Effector memory CD4-positive, alpha-beta T cell (primary cell): ENCODE data around the gene CHCHD3.

Source experiments
- DNase-seq, 3 donors: peaks; one replicate each; pipeline ENCODE4 v3.0.0-alpha.2; 2020
- H3K27ac ChIP-seq: 2 replicates; pipeline ENCODE4 v1.7.0; 2013; ENCODE audit warnings: mild to moderate bottlenecking, low read length, moderate library complexity; ENCODE audit not compliant: insufficient read depth, poor library complexity, severe bottlenecking
- H3K27me3 ChIP-seq: replicated peaks from 2 replicates; pipeline ENCODE4 v1.7.0; 2013; ENCODE audit warnings: mild to moderate bottlenecking, low read length; ENCODE audit not compliant: insufficient read depth, control insufficient read depth, poor library complexity, severe bottlenecking
- H3K36me3 ChIP-seq: 2 replicates; pipeline ENCODE4 v1.7.0; 2013; ENCODE audit warnings: mild to moderate bottlenecking, low read length, moderate library complexity; ENCODE audit not compliant: control insufficient read depth, insufficient read depth
- H3K4me1 ChIP-seq: 2 replicates; pipeline ENCODE4 v1.7.0; 2013; ENCODE audit warnings: low read length, mild to moderate bottlenecking; ENCODE audit not compliant: control insufficient read depth, insufficient read depth, poor library complexity, severe bottlenecking
- H3K4me3 ChIP-seq: 2 replicates; pipeline ENCODE4 v1.7.0; 2013; ENCODE audit warnings: low read length, low read depth, mild to moderate bottlenecking; ENCODE audit not compliant: insufficient read depth, poor library complexity, severe bottlenecking
- H3K9me3 ChIP-seq: 2 replicates; pipeline ENCODE4 v1.7.0; 2013; ENCODE audit warnings: mild to moderate bottlenecking, low read length, moderate library complexity; ENCODE audit not compliant: control insufficient read depth

CHCHD3 gene

DNA sequence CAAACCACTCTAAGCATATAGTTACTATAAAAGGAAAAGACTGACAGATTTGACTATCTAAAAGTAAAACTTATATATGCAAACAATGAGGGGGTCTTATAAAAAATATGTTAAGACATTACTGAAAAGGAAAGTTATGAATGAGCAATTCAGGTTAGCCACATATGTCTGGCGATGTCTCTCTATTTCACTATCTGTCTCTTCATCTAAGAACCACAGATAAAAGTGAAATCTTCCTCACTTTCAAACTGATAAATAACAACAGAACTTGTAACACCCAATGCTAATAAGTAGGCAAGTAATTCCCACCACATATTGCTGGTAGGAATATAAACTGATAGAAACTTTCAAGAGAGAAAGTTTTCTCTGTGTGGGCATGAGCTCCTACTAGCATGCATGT lies 138.2 kb downstream of the CHCHD3 start:
- Histone ChIP-seq H3K27ac (no peak overlapping the region), H3K27me3 (no peaks in the 10 kb centered on the region), H3K36me3 (no peaks in the 10 kb centered on the region), H3K4me1 (no peaks in the 10 kb centered on the region), H3K9me3 (no peaks in the 10 kb centered on the region), H3K4me3 (no peak overlapping the region)
- DNase-seq = no peak

DNA sequence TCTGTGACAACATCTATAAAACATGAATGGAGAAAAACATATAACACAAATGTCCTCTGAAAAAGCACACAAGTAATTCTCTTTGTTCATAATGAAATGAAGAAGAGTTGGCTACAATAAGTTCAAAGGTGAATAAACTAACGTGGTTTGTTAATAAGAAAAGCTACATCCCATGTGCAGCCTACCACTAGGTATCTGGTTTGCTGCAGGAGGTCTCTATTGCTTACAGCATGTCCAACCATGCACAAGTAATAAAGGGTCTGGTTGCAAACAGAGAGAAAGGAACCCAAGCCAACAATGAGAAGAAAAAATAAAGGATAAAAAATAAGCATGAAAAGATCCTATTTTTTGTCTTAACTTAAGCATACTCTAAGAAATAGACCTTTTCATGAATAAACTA lies 139.2 kb downstream of the CHCHD3 start:
- H3K4me3 ChIP-seq = no peak overlapping the region
- H3K9me3 ChIP-seq = no peaks in the 10 kb centered on the region
- no peak for DNase-seq

DNA sequence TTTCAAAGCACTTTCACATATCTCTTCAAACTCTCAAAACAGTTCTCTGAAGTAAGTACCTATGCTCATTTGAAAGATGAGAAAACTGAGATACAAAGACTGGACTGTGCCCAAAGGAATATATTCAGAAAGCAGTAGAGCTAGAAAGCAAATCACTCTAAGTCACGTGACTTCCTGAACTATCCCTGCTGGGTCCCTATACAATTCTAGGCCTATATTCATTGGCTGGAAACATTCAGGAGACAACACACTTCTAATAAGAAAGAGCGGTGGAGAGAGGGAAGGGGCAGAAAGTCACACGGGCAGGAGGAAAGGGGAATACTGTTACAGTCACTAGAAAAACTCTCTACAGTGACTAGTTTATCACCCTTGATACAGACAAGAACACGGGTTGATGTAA lies 140.0 kb downstream of the CHCHD3 start:
- H3K36me3 ChIP-seq = no peaks in the 10 kb centered on the region
- no peaks in the 10 kb centered on the region for H3K4me1 ChIP-seq
- no peaks in the 10 kb centered on the region for H3K27me3 ChIP-seq
- no peak overlapping the region for H3K27ac ChIP-seq
- no peak overlapping the region for H3K4me3 ChIP-seq
- no peak for DNase-seq
- H3K9me3 ChIP-seq = no peaks in the 10 kb centered on the region

More for the DNA sequence above, 139.2 kb downstream of the CHCHD3 start:
- H3K4me1 ChIP-seq = no peaks in the 10 kb centered on the region
- H3K27ac ChIP-seq = no peak overlapping the region
- H3K27me3 ChIP-seq = no peaks in the 10 kb centered on the region
- H3K36me3 ChIP-seq = no peaks in the 10 kb centered on the region

DNA sequence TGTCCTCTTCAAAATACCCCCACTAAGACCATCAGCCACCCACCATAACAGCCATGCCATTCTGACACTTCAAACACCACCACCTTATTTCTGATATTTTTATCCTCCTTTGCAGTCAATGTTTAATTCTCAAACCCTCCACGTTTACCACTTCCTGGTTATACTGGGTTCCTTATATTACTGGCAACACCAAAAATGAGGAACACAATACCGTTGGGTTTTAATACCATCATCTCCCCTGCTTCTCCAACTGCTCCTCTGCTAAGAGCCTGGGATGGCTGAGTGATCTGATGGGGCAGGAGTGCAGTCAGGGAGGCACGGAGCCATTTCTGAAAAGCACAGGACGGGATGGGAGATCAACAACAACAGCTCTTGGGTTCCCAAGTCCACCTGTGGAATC lies 140.5 kb downstream of the CHCHD3 start:
- Histone ChIP-seq H3K4me3 (no peak overlapping the region), H3K27me3 (no peaks in the 10 kb centered on the region), H3K36me3 (no peaks in the 10 kb centered on the region), H3K9me3 (no peaks in the 10 kb centered on the region), H3K27ac (no peak overlapping the region), H3K4me1 (no peaks in the 10 kb centered on the region)
- DNase-seq = no peak

DNA sequence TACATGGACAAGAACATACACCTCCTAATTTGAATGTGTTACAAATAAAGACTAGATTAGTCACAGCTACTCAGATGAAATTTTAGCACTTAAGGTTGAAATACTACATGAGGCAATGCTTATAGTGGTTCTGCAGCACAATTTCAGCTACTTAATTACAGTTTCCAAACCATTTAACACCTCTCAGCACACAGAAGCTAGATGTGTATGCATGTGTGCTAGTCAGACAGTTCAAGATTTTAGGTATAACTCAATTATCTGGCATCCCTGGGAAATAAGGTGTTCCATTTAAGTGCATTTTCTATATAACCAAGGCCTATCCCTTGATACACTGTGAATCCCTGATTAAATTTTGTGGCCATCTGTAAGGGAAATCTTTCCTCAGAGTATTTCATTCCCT lies 141.8 kb downstream of the CHCHD3 start:
- no peak for DNase-seq
- Histone ChIP-seq H3K36me3 (no peaks in the 10 kb centered on the region), H3K9me3 (no peaks in the 10 kb centered on the region), H3K4me3 (no peak overlapping the region), H3K27ac (no peak overlapping the region), H3K4me1 (no peaks in the 10 kb centered on the region), H3K27me3 (no peaks in the 10 kb centered on the region)

DNA sequence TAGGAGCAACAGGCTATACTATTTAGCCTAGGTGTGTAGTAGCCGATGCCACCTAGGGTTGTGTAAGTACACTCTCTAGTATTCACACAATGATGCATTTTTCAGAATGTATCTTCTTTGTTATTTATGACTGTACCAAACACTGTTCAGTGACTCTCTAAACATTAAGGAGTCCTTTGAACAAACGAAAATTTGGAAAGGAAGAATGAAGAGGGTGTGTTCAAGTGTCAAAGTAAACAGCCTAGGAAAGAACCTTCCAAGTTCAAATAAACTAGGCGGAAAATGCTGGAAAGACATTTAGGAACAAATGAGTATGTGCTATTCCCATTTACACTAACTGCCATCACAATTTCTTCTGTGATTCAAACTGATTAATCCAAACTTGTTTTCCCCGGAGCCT lies 142.4 kb downstream of the CHCHD3 start:
- DNase-seq = no peak
- no peak overlapping the region for H3K4me3 ChIP-seq
- no peaks in the 10 kb centered on the region for H3K9me3 ChIP-seq
- H3K36me3 ChIP-seq = no peaks in the 10 kb centered on the region
- H3K27ac ChIP-seq = no peak overlapping the region
- H3K27me3 ChIP-seq = no peaks in the 10 kb centered on the region
- H3K4me1 ChIP-seq = no peaks in the 10 kb centered on the region

DNA sequence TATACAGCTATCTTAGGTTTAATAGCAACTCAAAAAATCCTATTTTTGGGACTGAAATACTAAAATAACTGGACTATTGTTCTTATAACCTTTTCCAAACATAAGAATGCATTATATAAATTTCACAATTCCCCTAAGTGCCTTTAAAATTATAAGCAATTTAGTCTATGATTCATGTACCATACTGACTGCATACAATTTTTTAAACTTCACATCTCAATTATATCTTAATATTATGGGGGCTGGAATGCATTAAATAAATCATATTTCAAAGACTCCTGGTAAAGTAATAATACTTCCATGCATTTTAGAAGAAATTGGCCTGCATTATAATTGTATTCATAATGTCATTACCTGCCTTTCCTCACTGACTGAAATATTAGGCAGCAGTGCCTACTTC lies 144.6 kb downstream of the CHCHD3 start:
- Histone ChIP-seq H3K27me3 (no peaks in the 10 kb centered on the region), H3K4me3 (no peak overlapping the region), H3K9me3 (no peaks in the 10 kb centered on the region), H3K27ac (no peak overlapping the region), H3K4me1 (no peaks in the 10 kb centered on the region), H3K36me3 (no peaks in the 10 kb centered on the region)
- no peak for DNase-seq

DNA sequence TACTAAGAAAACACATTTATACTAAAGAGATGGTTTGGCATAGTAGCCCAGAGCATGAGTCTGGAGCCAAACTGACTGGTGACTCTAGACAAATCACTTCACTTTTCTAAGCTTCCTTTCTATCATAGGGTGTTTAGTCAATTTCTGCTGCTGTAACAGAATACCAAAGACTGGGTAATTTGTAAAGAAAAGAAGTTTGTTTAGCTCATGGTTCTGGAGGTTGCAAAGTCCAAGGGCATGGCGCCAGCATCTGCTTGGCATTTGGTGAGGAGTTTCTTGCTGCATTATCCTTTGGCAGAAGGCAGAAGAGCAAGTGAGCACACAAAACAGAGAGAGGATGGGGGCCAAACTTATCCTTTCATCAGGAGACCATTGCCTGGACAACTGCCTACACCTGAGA lies 146.3 kb downstream of the CHCHD3 start:
- H3K27ac ChIP-seq = no peak overlapping the region
- H3K4me3 ChIP-seq = no peak overlapping the region
- no peaks in the 10 kb centered on the region for H3K9me3 ChIP-seq
- H3K4me1 ChIP-seq = no peaks in the 10 kb centered on the region
- DNase-seq = no peak
- no peaks in the 10 kb centered on the region for H3K27me3 ChIP-seq
- no peaks in the 10 kb centered on the region for H3K36me3 ChIP-seq

DNA sequence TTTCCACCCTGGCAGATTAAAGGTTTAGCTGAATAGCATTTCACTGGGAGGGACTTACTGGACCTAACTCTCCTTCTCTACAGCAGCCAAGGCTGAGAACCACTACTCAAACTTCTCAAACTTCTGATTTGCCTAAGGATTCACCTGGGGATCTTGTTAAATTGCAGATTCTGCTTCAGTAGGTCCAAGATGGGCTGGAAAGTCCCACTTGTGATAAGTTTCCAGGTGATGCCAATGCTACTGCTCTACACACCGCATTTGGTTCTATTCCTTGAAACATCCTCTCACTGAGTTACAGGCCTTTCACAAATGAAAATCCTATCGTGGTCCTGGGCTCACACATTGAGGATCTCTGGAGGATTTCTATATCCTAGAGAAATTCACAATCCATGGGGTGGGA lies 147.9 kb downstream of the CHCHD3 start:
- no peak overlapping the region for H3K27ac ChIP-seq
- no peaks in the 10 kb centered on the region for H3K36me3 ChIP-seq
- H3K4me1 ChIP-seq = no peaks in the 10 kb centered on the region
- no peak overlapping the region for H3K4me3 ChIP-seq
- no peaks in the 10 kb centered on the region for H3K9me3 ChIP-seq
- H3K27me3 ChIP-seq = no peaks in the 10 kb centered on the region
- DNase-seq = no peak

DNA sequence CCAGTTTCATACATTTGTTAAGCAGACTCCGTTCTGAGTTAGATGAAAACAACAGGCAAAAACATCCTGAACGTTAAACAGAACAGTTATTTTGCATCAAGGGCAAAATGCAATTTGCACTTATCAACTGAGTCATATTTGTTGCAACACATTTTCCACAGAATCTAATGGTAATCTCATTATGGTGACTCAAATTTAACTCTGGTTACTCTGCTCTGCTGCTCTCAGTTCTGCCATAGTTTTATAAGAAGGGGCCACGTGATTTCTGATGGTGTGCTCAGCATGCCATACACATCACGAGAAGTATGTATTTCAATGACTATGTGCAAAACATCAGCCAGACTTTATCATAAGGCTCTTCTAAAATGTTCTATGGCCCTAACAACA lies 148.8 kb downstream of the CHCHD3 start:
- no peak for DNase-seq
- Histone ChIP-seq H3K27ac (no peak overlapping the region), H3K4me3 (no peak overlapping the region), H3K36me3 (no peaks in the 10 kb centered on the region), H3K27me3 (no peaks in the 10 kb centered on the region), H3K4me1 (no peaks in the 10 kb centered on the region), H3K9me3 (no peaks in the 10 kb centered on the region)
